HEK293 (cell line): ENCODE results near the gene SIX4.

ENCODE experiments used
- CTCF ChIA-PET: fragments of 350-600 bp; formaldehyde crosslinking; extraction: SDS; loops from one replicate; lab custom pipeline; 2021; ENCODE audit warnings: antibody characterized with exemption; lab: Yijun Ruan, JAX
- POLR2A ChIA-PET: fragments of 300-600 bp; formaldehyde crosslinking; extraction: SDS; loops from one replicate; lab custom pipeline; 2020; ENCODE audit warnings: antibody characterized with exemption, inconsistent platforms; lab: Yijun Ruan, JAX
- H3K27ac ChIP-seq: fragments of 200-500 bp; sonication (Bioruptor generic); 2 replicates; pipeline ENCODE4 v1.5.1; 2014; ENCODE audit warnings: low read depth, low read length, control low read depth, inconsistent platforms; ENCODE audit errors: extremely low read depth
- H3K36me3 ChIP-seq, 2 experiments: fragments of 200-500 bp in 1 of 2; sonication (Bioruptor generic) in 1 of 2; 1 replicate in 1 of 2; 2 replicates in 1 of 2; pipeline ENCODE4 v1.5.1; 2014 to 2017; ENCODE audit warnings: inconsistent platforms in 2 of 2, low read length in 2 of 2; ENCODE audit not compliant: control insufficient read depth in 2 of 2, insufficient read depth in 1 of 2
- H3K4me1 ChIP-seq: fragments of 200-500 bp; sonication (Bioruptor generic); 2 replicates; pipeline ENCODE4 v1.5.1; 2014; ENCODE audit warnings: mild to moderate bottlenecking, low read length, inconsistent platforms; ENCODE audit not compliant: control insufficient read depth, insufficient read depth
- H3K4me3 ChIP-seq: 2 replicates; pipeline ENCODE4 v1.5.1; 2011; ENCODE audit warnings: low read depth, mild to moderate bottlenecking, control low read depth, low read length, moderate library complexity
- H3K9me3 ChIP-seq: fragments of 200-500 bp; sonication (Bioruptor generic); 2 replicates; pipeline ENCODE4 v1.5.1; 2014; ENCODE audit warnings: low read depth, low read length, inconsistent platforms; ENCODE audit not compliant: control insufficient read depth, insufficient read depth
- GLI4 ChIP-seq: fragments of 450-650 bp; formaldehyde crosslinking; IDR thresholded peaks from 2 replicates; pipeline ENCODE4 v1.5.1; 2016; ENCODE audit warnings: missing biosample characterization, missing genetic modification characterization
- INSM2 ChIP-seq: fragments of 450-650 bp; formaldehyde crosslinking; IDR thresholded peaks from 2 replicates; pipeline ENCODE4 v1.5.1; 2016; ENCODE audit warnings: missing biosample characterization, missing genetic modification characterization
- KLF16 ChIP-seq: fragments of 450-650 bp; formaldehyde crosslinking; IDR thresholded peaks from 2 replicates; pipeline ENCODE4 v1.5.1; 2017; ENCODE audit warnings: missing biosample characterization, missing genetic modification characterization
- KLF7 ChIP-seq: fragments of 450-650 bp; formaldehyde crosslinking; IDR thresholded peaks from 2 replicates; pipeline ENCODE4 v1.5.1; 2016; ENCODE audit warnings: missing biosample characterization, missing genetic modification characterization, borderline replicate concordance
- KLF8 ChIP-seq: fragments of 450-650 bp; formaldehyde crosslinking; IDR thresholded peaks from 2 replicates; pipeline ENCODE4 v1.5.1; 2016; ENCODE audit warnings: missing biosample characterization, missing genetic modification characterization
- MEIS1 ChIP-seq: sonication (generic); formaldehyde crosslinking; IDR thresholded peaks from 2 replicates; pipeline ENCODE4 v1.8.1; 2022; ENCODE audit warnings: missing genetic modification reagents, mild to moderate bottlenecking, borderline replicate concordance
- OSR2 ChIP-seq: fragments of 450-650 bp; formaldehyde crosslinking; IDR thresholded peaks from 2 replicates; pipeline ENCODE4 v1.5.1; 2016; ENCODE audit warnings: missing biosample characterization, missing genetic modification characterization
- RBAK ChIP-seq: fragments of 450-650 bp; formaldehyde crosslinking; IDR thresholded peaks from 2 replicates; pipeline ENCODE4 v1.5.1; 2016; ENCODE audit warnings: missing biosample characterization, missing genetic modification characterization
- SETDB1 ChIP-seq: IDR thresholded peaks from one replicate; pipeline ENCODE4 v1.6.1; 2017; ENCODE audit warnings: mild to moderate bottlenecking, low read length, moderate library complexity, mixed read lengths; ENCODE audit not compliant: insufficient read length
- TRIM28 ChIP-seq: IDR thresholded peaks from 2 replicates; pipeline ENCODE4 v1.6.1; 2011; ENCODE audit warnings: low read length, control low read depth, borderline replicate concordance
- YY2 ChIP-seq: fragments of 450-650 bp; formaldehyde crosslinking; IDR thresholded peaks from 2 replicates; pipeline ENCODE4 v1.5.1; 2016; ENCODE audit warnings: missing biosample characterization, missing genetic modification characterization
- ZFP41 ChIP-seq: fragments of 450-650 bp; formaldehyde crosslinking; IDR thresholded peaks from 2 replicates; pipeline ENCODE4 v1.5.1; 2016; ENCODE audit warnings: missing biosample characterization, missing genetic modification characterization, borderline replicate concordance
- ZNF10 ChIP-seq: fragments of 450-650 bp; formaldehyde crosslinking; IDR thresholded peaks from 2 replicates; pipeline ENCODE4 v1.5.1; 2017; ENCODE audit warnings: missing biosample characterization, missing genetic modification characterization
- ZNF2 ChIP-seq: fragments of 450-650 bp; formaldehyde crosslinking; IDR thresholded peaks from 2 replicates; pipeline ENCODE4 v1.5.1; 2016; ENCODE audit warnings: missing biosample characterization, missing genetic modification characterization
- ZNF221 ChIP-seq: fragments of 450-650 bp; formaldehyde crosslinking; IDR thresholded peaks from 2 replicates; pipeline ENCODE4 v1.5.1; 2017; ENCODE audit warnings: missing biosample characterization, missing genetic modification characterization, borderline replicate concordance
- ZNF248 ChIP-seq: fragments of 450-650 bp; formaldehyde crosslinking; IDR thresholded peaks from 2 replicates; pipeline ENCODE4 v1.5.1; 2017; ENCODE audit warnings: missing biosample characterization, missing genetic modification characterization
- ZNF292 ChIP-seq: fragments of 450-650 bp; formaldehyde crosslinking; IDR thresholded peaks from 2 replicates; pipeline ENCODE4 v1.5.1; 2016; ENCODE audit warnings: low read depth, missing biosample characterization, missing genetic modification characterization, borderline replicate concordance
- ZNF335 ChIP-seq: fragments of 450-650 bp; formaldehyde crosslinking; conservative IDR thresholded peaks from 2 replicates; pipeline ENCODE4 v1.5.1; 2016; ENCODE audit warnings: missing biosample characterization, missing genetic modification characterization
- ZNF350 ChIP-seq: fragments of 450-650 bp; formaldehyde crosslinking; IDR thresholded peaks from 2 replicates; pipeline ENCODE4 v1.5.0; 2017; ENCODE audit warnings: missing biosample characterization, mild to moderate bottlenecking, missing genetic modification characterization
- ZNF501 ChIP-seq: fragments of 450-650 bp; formaldehyde crosslinking; IDR thresholded peaks from 2 replicates; pipeline ENCODE4 v1.5.1; 2016; ENCODE audit warnings: missing biosample characterization, missing genetic modification characterization
- ZNF521 ChIP-seq: fragments of 450-650 bp; formaldehyde crosslinking; IDR thresholded peaks from 2 replicates; pipeline ENCODE4 v1.5.1; 2017; ENCODE audit warnings: missing biosample characterization, mild to moderate bottlenecking, missing genetic modification characterization
- ZNF529 ChIP-seq: fragments of 450-650 bp; formaldehyde crosslinking; IDR thresholded peaks from 2 replicates; pipeline ENCODE4 v1.5.1; 2017; ENCODE audit warnings: missing genetic modification characterization, missing biosample characterization; ENCODE audit not compliant: insufficient replicate concordance
- ZNF560 ChIP-seq: fragments of 450-650 bp; formaldehyde crosslinking; IDR thresholded peaks from 2 replicates; pipeline ENCODE4 v1.5.1; 2017; ENCODE audit warnings: missing biosample characterization, missing genetic modification characterization, borderline replicate concordance
- ZNF596 ChIP-seq: fragments of 450-650 bp; IDR thresholded peaks from 2 replicates; pipeline ENCODE4 v1.5.0; 2018; ENCODE audit warnings: missing biosample characterization, mild to moderate bottlenecking, missing genetic modification characterization, moderate library complexity
- ZNF600 ChIP-seq: fragments of 450-650 bp; formaldehyde crosslinking; IDR thresholded peaks from 2 replicates; pipeline ENCODE4 v1.5.1; 2016; ENCODE audit warnings: missing biosample characterization, missing genetic modification characterization
- ZNF624 ChIP-seq: fragments of 450-650 bp; formaldehyde crosslinking; IDR thresholded peaks from 2 replicates; pipeline ENCODE4 v1.5.1; 2017; ENCODE audit warnings: missing biosample characterization, missing genetic modification characterization
- ZNF626 ChIP-seq: fragments of 450-650 bp; sonication (Bioruptor Pico); formaldehyde crosslinking; IDR thresholded peaks from 2 replicates; pipeline ENCODE4 v1.5.1; 2018; ENCODE audit warnings: missing biosample characterization, missing genetic modification characterization, inconsistent platforms
- ZNF654 ChIP-seq: fragments of 450-650 bp; formaldehyde crosslinking; IDR thresholded peaks from 2 replicates; pipeline ENCODE4 v1.5.1; 2016; ENCODE audit warnings: low read depth, missing biosample characterization, missing genetic modification characterization
- ZNF701 ChIP-seq: fragments of 450-650 bp; formaldehyde crosslinking; IDR thresholded peaks from 2 replicates; pipeline ENCODE4 v1.5.1; 2016; ENCODE audit warnings: missing biosample characterization, missing genetic modification characterization
- ZNF776 ChIP-seq: fragments of 450-650 bp; formaldehyde crosslinking; IDR thresholded peaks from 2 replicates; pipeline ENCODE4 v1.5.0; 2017; ENCODE audit warnings: missing biosample characterization, missing genetic modification characterization, borderline replicate concordance
- ZNF791 ChIP-seq: fragments of 450-650 bp; formaldehyde crosslinking; IDR thresholded peaks from 2 replicates; pipeline ENCODE4 v1.5.1; 2016; ENCODE audit warnings: missing biosample characterization, missing genetic modification characterization
- ZSCAN5A ChIP-seq: fragments of 450-650 bp; formaldehyde crosslinking; IDR thresholded peaks from 2 replicates; pipeline ENCODE4 v1.5.1; 2016; ENCODE audit warnings: missing biosample characterization, missing genetic modification characterization

SIX4 gene

GRCh38 chr14:60700598-60700997 is 23.6 kb downstream of the SIX4 start:
- Histone ChIP-seq H3K9me3 (no peaks in the 10 kb centered on the region), H3K4me1 (no peaks in the 10 kb centered on the region), H3K4me3 (no peak overlapping the region), H3K27ac (no peak overlapping the region), H3K36me3 (no peaks in the 10 kb centered on the region)
- ChIA-PET POLR2A (no interaction called here), CTCF (interaction anchor here (0.6 kb wide), 3 partner anchors 11 to 22 kb away, joined by 3 to 4 read pairs (median 3); no protein-coding TSS in a partner anchor)
- TF ChIP-seq ZNF626 (tag by site-specific recombination) (no peak), ZNF501 (tag by site-specific recombination) (no peak), OSR2 (tag by site-specific recombination) (no peak), ZNF529 (peak; percentile 16), SETDB1 (peak; percentile 95), TRIM28 (0 out of 2 replicates have a peak, but pooled peaks have one; percentile 47), ZFP41 (tag by site-specific recombination) (no peak), ZNF350 (tag by site-specific recombination) (no peak), ZNF600 (no peak), ZNF791 (tag by site-specific recombination) (no peak), ZNF335 (tag by site-specific recombination) (no peak), GLI4 (tag by site-specific recombination) (no peak), ZNF701 (no peak), KLF7 (no peak), YY2 (tag by site-specific recombination) (no peak), ZNF521 (tag by site-specific recombination) (no peak), ZSCAN5A (tag by site-specific recombination) (no peak), ZNF248 (no peak)

GRCh38 chr14:60695327-60695726 is 28.8 kb downstream of the SIX4 start:
- no peaks in the 10 kb centered on the region for H3K36me3 ChIP-seq
- no peak overlapping the region for H3K27ac ChIP-seq
- ChIA-PET CTCF (no interaction called here), POLR2A (no interaction called here)
- TF ChIP-seq ZNF654 (tag by site-specific recombination) (no peak), ZNF776 (tag by site-specific recombination) (no peak), ZNF624 (tag by site-specific recombination) (no peak), ZNF501 (tag by site-specific recombination) (no peak), ZNF335 (tag by site-specific recombination) (no peak), ZNF292 (tag by site-specific recombination) (no peak), ZNF560 (no peak)
- no peak overlapping the region for H3K4me3 ChIP-seq
- no peaks in the 10 kb centered on the region for H3K9me3 ChIP-seq
- H3K4me1 ChIP-seq, result no peaks in the 10 kb centered on the region

GRCh38 chr14:60691383-60692113 is 32.6 kb downstream of the SIX4 start:
- no peaks in the 10 kb centered on the region for H3K4me1 ChIP-seq
- POLR2A ChIA-PET, result no interaction called here
- H3K4me3 ChIP-seq, result no peak overlapping the region
- CTCF ChIA-PET, result no interaction called here
- no peaks in the 10 kb centered on the region for H3K36me3 ChIP-seq
- no peaks in the 10 kb centered on the region for H3K9me3 ChIP-seq
- no peak overlapping the region for H3K27ac ChIP-seq
- TF ChIP-seq ZNF529 (no peak), KLF8 (no peak), ZNF596 (tag by site-specific recombination) (no peak), RBAK (tag by site-specific recombination) (no peak), GLI4 (tag by site-specific recombination) (no peak), MEIS1 (CRISPR knock-in tag) (no peak), KLF16 (tag by site-specific recombination) (no peak), INSM2 (tag by site-specific recombination) (no peak), ZNF221 (tag by site-specific recombination) (no peak), ZNF10 (tag by site-specific recombination) (no peak), ZNF2 (tag by site-specific recombination) (no peak), ZNF560 (no peak)
